Skin of body (tissue), 2 donors: ENCODE data around the gene PGR. TPM values are rescaled to one million over a fixed set of nuclear protein-coding genes. Genes with fewer than 3 reads are reported as not detected.
A peak's percentile ranks its signal among the peaks of the same experiment; 100 is the strongest.
"Not testable (repeated sequence)": the region's sequence is repeated elsewhere in the genome, so short reads cannot be mapped to it uniquely, and the experiment has no call there.

Experiments
- DNase-seq: peaks from one replicate; lab custom pipeline; 2025; lab: John Stamatoyannopoulos, UW
- total RNA-seq: library from RNA; depleted of rRNA; stranded (reverse); fragments of >200 nt; gene quantifications from one replicate; pipeline ENCODE4 v1.2.3, GENCODE V29; 2014

The PGR gene
- total RNA-seq, 1 donor from 2014 or later = 0.10 TPM

DNA sequence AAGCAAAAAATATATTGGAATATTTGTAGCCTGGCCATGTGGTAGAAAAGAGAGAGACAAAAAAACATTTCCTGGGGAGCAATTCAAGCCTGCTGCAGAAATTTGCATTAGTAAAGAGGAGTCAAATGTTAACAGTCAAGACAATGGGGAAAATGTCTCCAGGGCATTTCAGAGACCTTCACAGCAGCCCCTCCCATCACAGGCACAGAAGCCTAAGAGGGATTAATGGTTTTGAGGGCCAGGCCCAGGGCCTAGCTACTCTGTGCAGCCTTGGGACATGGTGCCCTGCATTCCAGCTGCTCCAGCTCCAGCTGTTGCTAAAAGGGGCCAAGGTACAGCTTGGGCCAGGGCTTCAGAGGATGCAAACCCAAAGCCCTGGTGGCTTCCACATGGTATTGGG is 46.8 kb downstream of the PGR start:
- no peak for DNase-seq

DNA sequence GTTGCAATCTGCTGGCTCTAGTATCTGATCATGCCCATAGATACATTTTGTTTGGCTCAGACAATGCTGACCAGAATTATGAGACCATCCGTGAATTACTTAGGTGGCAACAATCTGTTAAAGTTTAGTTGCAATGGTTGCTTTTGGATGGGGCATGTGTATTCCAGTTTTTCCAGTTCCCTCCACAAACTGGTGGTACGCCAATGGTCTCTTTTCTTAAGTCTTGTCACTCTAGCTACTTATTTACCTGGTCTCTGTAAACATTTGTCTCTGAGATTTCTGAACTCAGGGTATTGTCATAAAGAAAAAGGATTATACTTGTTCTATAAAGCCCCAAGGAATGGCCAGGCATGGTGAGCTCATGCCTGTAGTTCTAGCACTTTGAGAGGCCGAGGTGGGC is 65.9 kb downstream of the PGR start:
- DNase-seq = no peak

DNA sequence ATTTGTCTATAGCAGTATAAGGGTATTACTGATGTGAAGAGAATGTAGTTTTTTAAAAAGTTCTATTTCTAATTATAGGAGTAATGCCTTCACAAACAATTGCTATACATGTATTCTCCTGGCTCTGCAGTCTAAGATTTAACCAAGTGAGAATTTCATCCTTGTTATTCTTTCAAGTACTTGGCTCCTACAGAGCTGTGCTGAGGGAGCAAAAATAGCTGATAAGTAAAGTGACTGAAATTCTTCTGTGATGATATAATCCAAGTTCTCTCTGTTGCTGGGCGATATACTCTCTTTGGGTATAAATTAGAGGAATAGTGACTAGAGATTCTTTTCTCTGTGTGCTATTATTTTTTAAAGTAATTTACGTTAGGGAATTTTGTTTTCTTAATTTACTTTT is 68.0 kb downstream of the PGR start:
- no peak for DNase-seq

DNA sequence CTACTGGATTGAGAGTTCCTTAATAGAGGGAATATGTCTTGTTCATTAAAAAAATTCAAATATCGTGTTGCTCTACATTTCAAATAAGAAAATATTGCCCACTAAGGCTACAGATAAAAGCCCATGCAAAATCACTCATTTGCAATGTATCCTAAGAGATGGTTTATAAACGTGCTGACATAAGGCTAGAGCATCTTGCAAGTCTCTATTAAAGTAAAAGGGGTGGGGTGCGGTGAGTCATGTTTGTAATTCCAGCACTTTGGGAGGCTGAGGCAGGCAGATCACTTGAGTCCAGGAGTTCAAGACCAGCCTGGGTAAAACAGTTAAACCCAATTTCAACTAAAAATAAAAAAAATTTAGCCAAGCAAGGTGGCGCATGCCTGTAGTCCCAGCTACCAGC is 70.3 kb downstream of the PGR start:
- DNase-seq = no peak

DNA sequence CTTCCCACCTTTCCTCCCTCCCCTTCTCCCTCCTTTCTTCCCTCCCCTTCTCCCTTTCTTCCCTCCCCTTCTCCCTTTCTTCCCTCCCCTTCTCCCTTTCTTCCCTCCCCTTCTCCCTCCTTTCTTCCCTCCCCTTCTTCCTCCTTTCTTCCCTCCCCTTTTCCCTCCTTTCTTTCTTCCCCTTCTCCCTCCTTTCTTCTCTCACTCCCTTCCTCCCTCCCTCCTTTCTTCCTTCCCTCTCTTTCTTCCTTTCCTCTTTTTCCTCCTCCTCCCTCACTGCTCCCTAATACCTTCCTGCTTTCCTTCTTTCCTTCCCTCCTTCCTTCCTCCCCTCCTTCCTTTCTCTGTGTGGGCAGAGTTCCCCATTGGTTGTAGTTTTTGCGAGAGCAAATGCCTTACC is 76.1 kb downstream of the PGR start:
- DNase-seq = no peak

DNA sequence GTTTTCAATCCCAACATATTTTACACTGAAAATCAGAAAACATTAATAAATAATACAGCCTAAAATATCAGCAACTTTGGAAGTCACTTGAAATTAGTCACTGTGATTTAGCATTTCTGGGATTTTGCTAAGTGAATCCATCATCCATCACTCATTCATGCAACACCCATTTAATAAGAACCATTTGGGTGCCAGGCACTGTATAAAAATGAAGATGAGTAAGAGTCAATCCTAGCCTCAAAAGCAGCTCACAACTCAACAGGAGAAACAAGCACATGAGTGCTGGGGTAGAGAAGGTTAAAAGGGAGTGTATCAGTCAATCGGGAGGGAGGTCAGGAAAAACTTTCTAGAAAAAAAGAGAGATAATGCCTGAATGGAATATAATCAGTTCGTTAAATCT is 77.9 kb downstream of the PGR start:
- DNase-seq = no peak

DNA sequence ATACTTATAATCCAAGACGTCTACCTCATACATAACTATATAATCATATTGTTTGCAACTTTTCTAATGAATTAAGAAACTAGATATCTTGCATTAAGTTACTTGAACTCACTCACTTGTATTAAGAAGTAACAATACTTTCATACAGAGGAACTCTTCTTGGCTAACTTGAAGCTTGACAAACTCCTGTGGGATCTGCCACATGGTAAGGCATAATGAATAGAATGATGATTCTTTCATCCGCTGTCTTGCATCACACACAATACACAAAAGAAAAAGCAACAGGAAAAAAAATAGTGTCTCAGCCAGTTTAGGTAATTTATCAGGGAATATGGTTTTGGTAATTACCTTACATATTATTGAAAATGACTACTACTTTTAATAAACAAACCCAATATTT is 79.8 kb downstream of the PGR start:
- DNase-seq = no peak

DNA sequence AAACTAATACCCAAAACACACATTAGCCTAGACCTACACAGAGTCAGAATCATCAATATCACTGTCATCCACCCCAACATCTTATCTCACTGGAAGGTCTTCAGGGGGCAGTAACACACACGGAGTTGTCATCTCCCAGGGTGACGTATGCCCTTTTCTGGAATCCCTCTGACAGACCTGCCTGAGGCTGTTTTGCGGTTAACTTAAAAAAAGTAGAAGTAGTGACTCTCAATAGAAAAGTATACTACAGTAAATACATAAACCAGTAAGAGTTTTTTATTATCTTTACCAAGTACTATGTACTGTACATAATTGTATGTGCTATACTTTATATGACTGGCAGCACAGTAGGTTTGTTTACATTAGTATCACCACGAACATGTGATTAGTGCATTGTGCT is 80.5 kb downstream of the PGR start:
- no peak for DNase-seq

DNA sequence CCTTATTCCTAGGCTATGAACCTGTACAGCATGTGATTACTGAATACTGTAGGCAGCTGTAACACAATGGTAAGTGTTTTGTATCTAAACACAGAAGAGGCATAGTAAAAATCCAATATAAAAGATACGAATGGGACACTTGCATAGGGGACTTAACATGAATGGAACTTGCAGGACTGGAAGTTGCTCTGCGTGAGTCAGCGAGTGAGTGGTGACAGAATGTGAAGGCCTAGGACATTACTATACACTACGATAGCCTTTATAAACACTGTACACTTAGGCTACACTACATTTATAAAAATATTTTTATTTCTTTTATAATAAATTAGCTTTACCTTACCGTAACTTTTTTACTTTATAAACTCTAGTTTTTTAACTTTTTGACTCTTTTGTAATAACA is 81.1 kb downstream of the PGR start:
- no peak for DNase-seq

DNA sequence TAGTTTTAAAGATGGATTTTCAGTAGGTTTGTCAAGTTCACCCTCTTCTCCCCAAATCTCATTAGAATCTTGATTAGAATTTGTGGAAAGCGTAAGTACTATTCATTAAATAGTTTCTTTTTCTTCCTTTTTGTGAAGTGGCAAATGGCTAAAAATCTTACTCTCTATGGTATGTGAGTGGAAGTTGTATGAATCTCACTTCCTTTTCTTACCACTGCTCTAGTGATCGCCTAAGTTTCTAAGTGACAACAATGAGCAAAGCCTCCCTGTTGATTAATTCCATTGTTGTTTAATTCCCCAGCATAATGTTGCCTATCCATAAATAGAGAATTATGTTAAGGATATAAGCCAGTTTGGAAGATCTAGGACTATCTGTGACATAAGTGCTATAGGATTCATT is 82.7 kb downstream of the PGR start:
- no peak for DNase-seq

DNA sequence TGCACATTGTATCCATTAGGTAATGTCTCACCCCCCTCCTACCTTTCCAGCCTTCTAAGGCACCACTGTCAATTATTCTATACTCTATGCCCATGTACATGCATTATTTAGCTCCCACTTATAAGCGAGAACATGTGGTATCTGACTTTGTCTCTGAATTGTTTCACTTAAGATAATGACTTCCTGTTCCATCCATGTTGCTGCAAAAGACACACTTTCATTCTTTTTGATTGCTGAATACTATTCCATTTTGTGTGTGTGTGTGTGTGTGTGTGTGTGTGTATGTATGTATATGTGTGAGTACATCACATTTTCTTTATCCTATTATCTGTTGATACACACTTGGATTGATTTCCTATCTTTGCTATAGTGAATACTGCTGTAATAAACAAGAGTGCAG is 84.2 kb downstream of the PGR start:
- no peak for DNase-seq

DNA sequence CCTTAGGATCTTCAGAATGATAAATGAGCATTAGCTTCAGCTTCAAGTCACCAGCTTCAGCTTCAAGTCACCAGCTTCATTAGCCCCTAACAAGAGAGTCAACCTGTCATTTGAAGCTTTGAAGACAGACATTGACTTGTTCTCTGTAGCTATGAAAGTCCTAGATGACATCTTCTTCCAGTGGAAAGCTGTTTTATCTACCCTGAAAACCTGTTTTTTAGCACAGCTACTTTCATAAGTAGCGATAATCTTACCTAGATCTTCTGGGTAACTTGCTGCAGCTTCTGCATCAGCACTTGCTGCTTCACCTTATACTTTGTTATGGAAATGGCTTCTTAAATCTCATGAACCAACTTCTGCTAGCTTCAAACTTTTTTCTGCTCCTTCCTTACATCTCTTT is 85.7 kb downstream of the PGR start:
- no peak for DNase-seq

DNA sequence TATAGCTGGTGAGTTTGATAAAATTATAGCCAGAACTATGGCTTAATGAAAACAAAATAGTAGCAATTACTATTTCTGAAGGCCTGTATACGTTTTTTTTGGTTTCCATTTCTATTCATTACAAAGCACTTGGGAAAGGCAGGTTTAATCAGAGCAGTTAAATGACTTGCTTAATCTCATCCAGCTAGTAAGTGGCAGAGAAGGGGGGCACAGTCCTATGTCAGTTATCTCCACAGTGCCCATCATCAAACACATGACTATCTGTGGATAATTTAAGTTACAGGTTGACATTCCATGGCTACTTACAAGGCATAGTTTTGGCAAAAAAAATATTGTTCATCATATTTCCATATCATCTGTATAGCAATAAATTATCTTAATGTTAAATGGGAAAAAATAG is 93.7 kb downstream of the PGR start:
- no peak for DNase-seq

DNA sequence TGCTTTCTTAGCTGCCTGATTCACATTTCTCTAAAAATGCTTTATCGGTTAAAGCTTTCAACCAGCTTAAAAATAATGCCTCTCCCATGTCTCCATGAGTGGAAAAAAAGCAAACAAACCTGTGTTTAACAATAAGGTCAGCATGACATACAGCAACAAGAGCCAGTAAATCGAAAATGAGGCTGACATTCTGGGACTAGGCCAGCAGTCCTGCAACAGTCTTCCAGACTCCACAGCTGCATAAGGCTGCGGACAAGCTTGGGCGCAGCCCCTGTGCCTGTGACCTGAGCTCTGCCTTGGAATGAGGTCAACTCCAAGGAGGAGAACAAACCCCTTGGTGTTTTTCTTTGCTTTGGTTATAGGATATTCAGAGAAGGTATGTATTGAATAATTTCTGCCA is 95.5 kb downstream of the PGR start:
- peak; percentile 36 for DNase-seq

DNA sequence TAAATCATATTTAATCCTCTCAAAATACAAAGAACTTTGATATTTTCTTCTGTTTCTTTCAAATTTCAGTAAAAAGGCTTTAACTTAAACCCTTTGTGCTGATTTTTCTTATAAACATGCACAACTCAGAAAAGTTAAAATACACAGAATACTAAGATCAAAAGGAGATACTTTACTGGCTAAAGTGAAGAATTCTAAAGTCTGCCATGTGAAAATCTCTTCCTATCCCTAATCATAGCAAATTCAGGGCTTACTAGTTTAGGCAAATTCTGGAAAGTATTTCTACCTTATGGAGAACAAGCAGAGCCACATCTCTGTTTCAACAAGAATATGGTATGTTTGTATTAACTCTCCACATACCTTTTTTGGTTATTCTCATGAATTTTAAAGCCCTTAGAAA is 96.6 kb downstream of the PGR start:
- no peak for DNase-seq

DNA sequence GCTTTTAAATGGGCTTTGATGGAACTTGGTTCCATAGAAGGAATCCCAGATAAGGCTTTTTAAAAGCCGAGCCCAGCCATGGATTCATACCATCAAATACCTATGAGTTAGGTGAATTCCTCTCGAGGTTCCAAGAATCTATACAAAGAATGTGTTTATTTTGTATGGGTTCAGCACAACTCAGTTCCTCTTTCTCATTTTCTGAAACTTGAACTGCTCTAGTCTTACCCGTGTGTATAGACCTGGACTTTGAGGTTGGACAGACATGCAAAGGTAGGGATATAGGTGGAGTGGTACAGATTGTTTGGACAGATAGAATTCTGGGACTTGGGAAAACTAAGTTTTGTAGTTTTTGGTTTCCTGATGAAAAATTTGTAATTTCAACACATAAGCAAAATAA is 97.9 kb downstream of the PGR start:
- no peak for DNase-seq

DNA sequence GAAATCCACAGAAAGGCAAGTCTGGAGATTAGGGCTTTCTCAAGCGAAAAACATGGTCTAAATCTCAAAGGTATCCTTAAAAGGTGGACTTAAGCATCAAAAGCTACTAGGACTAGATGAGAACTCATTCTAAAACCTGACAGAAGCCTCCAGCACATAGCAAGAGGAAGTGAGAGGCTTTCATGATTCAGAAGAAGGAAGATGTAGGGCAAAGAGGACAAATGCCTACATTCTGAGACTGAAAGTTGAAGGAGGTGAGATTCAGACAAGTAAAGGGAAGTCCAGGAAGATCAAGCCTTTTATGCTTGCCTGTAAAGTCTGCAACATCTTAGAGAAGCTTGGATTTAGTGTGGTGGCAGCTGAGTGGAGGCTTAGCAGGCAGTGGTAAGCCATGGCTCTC is 98.9 kb downstream of the PGR start:
- DNase-seq = no peak

DNA sequence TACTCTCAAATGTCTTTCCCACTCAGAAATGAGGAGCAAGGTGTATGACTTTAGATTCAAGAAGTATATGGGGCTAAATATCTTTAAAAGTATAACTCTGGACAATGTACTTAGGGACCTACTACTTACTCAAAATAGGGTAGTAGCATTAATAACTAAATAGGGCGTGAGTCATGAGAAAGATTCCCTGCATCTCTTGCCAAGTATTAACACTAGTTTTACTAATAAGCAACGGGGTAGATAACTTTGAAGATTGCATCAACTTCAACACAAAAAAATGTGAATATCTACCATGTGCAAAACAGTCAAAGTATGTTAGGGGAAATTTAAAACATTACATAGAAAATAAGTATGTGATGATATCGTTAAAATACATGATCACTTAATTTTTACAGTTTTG is 99.6 kb downstream of the PGR start:
- no peak for DNase-seq

DNA sequence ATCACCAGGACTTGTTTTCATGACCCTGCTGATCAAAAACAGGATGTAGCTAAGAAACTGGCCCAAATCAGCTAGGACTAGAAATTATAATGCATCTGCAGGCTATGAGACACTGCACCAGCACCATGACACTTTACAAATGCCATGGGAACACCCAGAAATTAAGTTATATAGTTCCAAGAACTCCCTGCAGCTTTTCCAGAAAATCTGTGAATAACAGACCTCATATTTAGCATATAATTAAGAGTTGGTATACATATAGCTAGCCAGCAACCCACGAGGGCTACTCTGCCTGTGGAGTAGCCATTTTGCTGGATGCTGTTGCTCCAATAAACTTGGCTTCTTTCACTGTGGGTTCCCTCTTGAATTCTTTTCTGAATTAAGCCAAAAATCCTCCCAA is 101.0 kb downstream of the PGR start:
- no peak for DNase-seq

DNA sequence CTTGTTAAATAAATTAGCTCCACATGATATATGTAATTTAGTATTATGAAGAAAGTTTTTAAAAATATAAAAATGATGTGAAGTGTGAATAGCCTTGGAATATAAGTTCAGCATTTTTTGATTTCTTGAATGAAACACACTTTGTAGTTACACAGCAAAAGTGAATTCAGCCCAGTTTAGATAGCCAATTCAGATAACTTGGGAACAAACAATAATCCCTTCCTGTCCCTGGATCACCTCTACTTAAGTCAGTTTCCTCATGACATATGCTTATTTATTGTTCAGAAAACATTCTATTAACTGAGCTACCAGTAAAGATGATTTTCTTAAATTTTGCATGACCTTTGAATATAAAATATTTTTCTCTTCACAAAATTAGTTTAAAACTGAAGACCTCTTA is 107.4 kb downstream of the PGR start:
- no peak for DNase-seq

DNA sequence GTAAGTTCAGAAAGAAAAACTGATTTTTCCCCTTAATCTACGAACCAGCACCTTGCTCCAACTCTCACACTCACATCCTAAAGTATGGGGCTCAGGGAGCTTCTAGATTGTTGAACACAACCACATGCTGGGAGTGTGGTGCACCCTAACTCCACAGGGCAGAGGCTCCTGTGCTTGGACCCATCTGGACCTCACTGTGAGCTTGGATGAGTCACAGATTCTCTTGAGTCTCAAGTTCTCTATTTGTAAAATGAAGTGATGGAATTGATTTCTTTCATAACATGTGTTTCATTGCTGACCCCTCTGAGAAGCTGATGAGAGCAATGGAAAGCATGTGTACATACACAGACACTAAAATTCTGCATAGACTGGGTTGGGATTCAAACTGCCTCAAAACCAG is 109.7 kb downstream of the PGR start:
- no peak for DNase-seq

DNA sequence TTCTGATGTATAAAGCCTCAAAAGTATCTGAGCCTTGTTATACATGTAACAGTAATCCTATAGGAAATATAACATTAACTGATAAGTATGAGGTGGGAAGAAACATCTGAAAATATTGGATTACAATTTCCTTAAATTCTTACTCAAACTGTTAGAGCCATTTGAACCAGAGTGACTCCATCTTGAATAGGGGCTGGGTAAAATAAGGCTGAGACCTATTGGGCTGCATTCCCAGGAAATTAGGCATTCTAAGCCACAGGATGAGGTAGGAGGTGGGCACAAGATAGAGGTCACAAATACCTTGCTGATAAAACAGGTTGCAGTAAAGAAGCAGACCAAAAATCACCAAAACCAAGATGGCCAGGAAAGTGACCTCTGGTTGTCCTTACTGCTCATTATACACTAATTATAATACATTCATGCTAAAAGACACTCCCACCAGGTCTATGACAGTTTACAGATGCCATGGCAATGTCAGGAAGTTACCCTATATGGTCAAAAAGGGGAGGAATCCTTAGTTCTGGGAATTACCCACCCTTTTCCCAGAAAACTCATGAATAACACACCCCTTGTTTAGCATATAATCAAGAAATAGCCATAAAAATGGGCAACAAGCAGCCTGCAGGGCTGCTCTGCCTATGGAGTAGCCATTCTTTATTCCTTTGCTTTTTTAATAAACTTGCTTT is 114.9 kb downstream of the PGR start:
- no peak for DNase-seq

DNA sequence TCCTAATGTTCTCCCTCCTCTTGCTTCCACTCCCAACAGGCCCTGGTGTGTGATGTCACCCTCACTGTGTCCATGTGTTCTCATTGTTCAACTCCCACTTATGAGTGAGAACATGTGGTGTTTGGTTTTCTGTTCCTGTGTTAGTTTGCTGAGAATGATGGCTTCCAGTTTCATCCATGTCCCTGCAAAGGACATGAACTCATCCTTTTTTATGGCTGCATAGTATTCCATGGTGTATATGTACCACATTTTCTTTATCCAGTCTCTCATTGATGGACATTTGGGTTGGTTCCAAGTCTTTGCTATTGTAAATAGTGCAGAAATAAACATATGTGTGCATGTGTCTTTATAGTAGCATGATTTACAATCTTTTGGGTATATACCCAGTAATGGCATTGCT is 115.9 kb downstream of the PGR start:
- not testable (repeated sequence) for DNase-seq

DNA sequence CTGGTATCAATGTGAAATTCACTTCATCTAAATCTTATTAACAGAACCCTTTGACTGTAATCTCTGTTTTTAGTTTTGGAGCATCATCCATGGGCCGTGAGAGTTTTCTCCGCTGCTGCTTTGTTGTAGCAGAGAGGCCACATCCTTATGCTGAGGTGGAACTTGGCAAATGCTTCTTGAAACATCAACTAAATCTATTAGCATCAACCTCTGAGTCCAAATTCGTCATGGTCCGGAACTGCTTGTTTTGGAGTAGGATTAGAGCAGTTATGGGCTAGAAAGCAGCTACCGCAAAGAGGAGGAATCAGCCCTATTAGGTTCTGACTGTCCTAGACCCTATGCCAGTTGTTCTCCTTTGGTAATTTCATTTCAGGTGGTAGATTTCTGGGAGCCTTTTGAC is 117.7 kb downstream of the PGR start:
- DNase-seq = no peak
